Stomach (tissue), 9 donors: ENCODE data around the gene OR12D1. TPM values are rescaled to one million over a fixed set of nuclear protein-coding genes. Genes with fewer than 3 reads are reported as not detected.

Source experiments
- DNase-seq, 2 donors: peaks; one replicate each; pipeline versions ENCODE4 v3.0.0 to v3.0.0-alpha.2; 2013 to 2019
- H3K27ac ChIP-seq, 5 donors: fragments of 200-600 bp in 4 of 5; sonication (generic) in 4 of 5; one replicate each; pipeline ENCODE4 v1.5.1; 2013 to 2019; ENCODE audit warnings: mild to moderate bottlenecking in 1 of 5, moderate library complexity in 1 of 5
- H3K27me3 ChIP-seq, 3 donors: fragments of 200-600 bp; sonication (generic); one replicate each; pipeline ENCODE4 v1.5.1; 2017 to 2019; ENCODE audit warnings: mixed run types in 1 of 3
- H3K36me3 ChIP-seq, 4 donors: fragments of 200-600 bp; sonication (generic); 1 replicate in 3 of 4; 2 replicates in 1 of 4; pipeline ENCODE4 v1.5.1; 2016 to 2019
- H3K4me1 ChIP-seq, 4 donors: fragments of 200-600 bp; sonication (generic); one replicate each; pipeline ENCODE4 v1.5.1; 2016 to 2019
- H3K4me3 ChIP-seq, 4 donors: fragments of 200-600 bp; sonication (generic) in 3 of 4; one replicate each; pipeline ENCODE4 v1.5.1; 2016 to 2019; ENCODE audit warnings: mild to moderate bottlenecking in 1 of 4
- H3K9me3 ChIP-seq, 4 donors: fragments of 200-600 bp; sonication (generic); one replicate each; pipeline ENCODE4 v1.5.1; 2016 to 2019
- CTCF ChIP-seq, 7 experiments: fragments of 450-650 bp in 4 of 7; fragments of 200-600 bp in 3 of 7; sonication (generic) in 3 of 7; IDR thresholded peaks; one replicate each; pipeline ENCODE4 v1.5.1; 2016 to 2019; ENCODE audit warnings: antibody characterized with exemption in 7 of 7, control low read depth in 2 of 7, mild to moderate bottlenecking in 1 of 7
- EP300 ChIP-seq: sonication (generic); formaldehyde crosslinking; IDR thresholded peaks from one replicate; pipeline ENCODE4 v1.6.1; 2017; ENCODE audit warnings: antibody characterized with exemption
- POLR2A ChIP-seq, 4 donors: fragments of 450-650 bp; IDR thresholded peaks; one replicate each; pipeline ENCODE4 v1.6.1; 2016; ENCODE audit warnings: antibody characterized with exemption in 4 of 4, control low read depth in 2 of 4, mild to moderate bottlenecking in 1 of 4, moderate library complexity in 1 of 4
- POLR2AphosphoS5 ChIP-seq, 3 donors: sonication (generic); formaldehyde crosslinking; IDR thresholded peaks; one replicate each; pipeline ENCODE4 v1.6.1; 2016; ENCODE audit warnings: antibody characterized with exemption in 3 of 3
- WGBS, 5 donors: extraction: QIAGEN DNeasy Blood & Tissue Kit in 3 of 5; methylation state at CpG; one replicate each; pipeline versions ENCODE4 v1.1.5 to v1.1.7; 2013 to 2018; 5-methylcytosine and 5-hydroxymethylcytosine counted together
- intact Hi-C: fragments of 100-400 bp; cut with DNase I; formaldehyde crosslinking; loops from one replicate; pipeline ENCODE4 v1.15.1; 2023; ENCODE audit warnings: low total_unique reads
- polyA plus RNA-seq, 3 donors: library from polyadenylated mRNA; stranded (reverse); fragments of 200-250 nt; gene quantifications; one replicate each; pipeline ENCODE4 v1.2.3, GENCODE V29; 2013
- total RNA-seq, 5 donors: library from RNA; depleted of rRNA; stranded (reverse); fragments of >200 nt; gene quantifications; one replicate each; pipeline versions ENCODE4 v1.1.0 to v1.2.3, GENCODE V29; 2014 to 2016
- donor health status: healthy with polysubstance abuse.
- donor health status: Bipolar disorder and iron deficiency.
- donor health status: healthy.

Gene OR12D1
- total and polyA plus RNA-seq, 8 donors: not detected

- Histone ChIP-seq H3K36me3 (no peaks in the 10 kb centered on the region), H3K4me1 (no peaks in the 10 kb centered on the region), H3K4me3 (no peak overlapping the region), H3K27ac (no peak overlapping the region), H3K27me3 (peaks cover 0 to 3% (median 0%) of the 10 kb centered on the region in 3 donors), H3K9me3 (no peaks in the 10 kb centered on the region)
- no peak for DNase-seq
- TF ChIP-seq CTCF (IDR thresholded peaks at IDR 0.05): no peak
- TF ChIP-seq POLR2A (IDR thresholded peaks at IDR 0.05): no peak
- TF ChIP-seq POLR2AphosphoS5 (IDR thresholded peaks at IDR 0.05): no peak
- no peak for TF ChIP-seq EP300
- intact Hi-C loops: no loop called here
- WGBS, 5 donors: 84 to 90% (median 87%) methylated on average over 2 of the region's 2 CpGs
Observed at GRCh38 chr6:29465801-29466200, 51.1 kb downstream of the OR12D1 start.

GRCh38 chr6:29466241-29466640, 51.5 kb downstream of the OR12D1 start:
- Histone ChIP-seq H3K27ac (no peak overlapping the region), H3K4me1 (no peaks in the 10 kb centered on the region), H3K4me3 (no peak overlapping the region), H3K9me3 (no peaks in the 10 kb centered on the region), H3K36me3 (no peaks in the 10 kb centered on the region), H3K27me3 (peaks cover 0 to 3% (median 0%) of the 10 kb centered on the region in 3 donors)
- DNase-seq: no peak
- 54 to 58% (median 56%) methylated on average over 6 of the region's 6 CpGs for WGBS, 5 donors
- intact Hi-C loops: no loop called here
- TF ChIP-seq POLR2A (IDR thresholded peaks at IDR 0.05) (no peak), EP300 (no peak), POLR2AphosphoS5 (IDR thresholded peaks at IDR 0.05) (no peak), CTCF (IDR thresholded peaks at IDR 0.05) (no peak)

Other genes with a start within 250 kb of the OR12D1 start
- gene OR2J2, start 244.0 kb upstream of the OR12D1 start, total RNA-seq: not detected
- not detected for gene OR2J2, start 244.0 kb upstream of the OR12D1 start, polyA plus RNA-seq
- gene OR14J1, start 113.2 kb upstream of the OR12D1 start, total RNA-seq: under 1 TPM in 1 of 5 donors, not detected in 4; 0.18 TPM
- not detected for gene OR14J1, start 113.2 kb upstream of the OR12D1 start, polyA plus RNA-seq
- gene OR5V1, start 46.1 kb upstream of the OR12D1 start, total RNA-seq: not detected
- not detected for gene OR5V1, start 46.1 kb upstream of the OR12D1 start, polyA plus RNA-seq
- gene OR12D3, start 39.6 kb upstream of the OR12D1 start, total RNA-seq: not detected
- not detected for gene OR12D3, start 39.6 kb upstream of the OR12D1 start, polyA plus RNA-seq
- not detected for gene OR12D2, start 19.3 kb upstream of the OR12D1 start, total RNA-seq
- not detected for gene OR12D2, start 19.3 kb upstream of the OR12D1 start, polyA plus RNA-seq
- not detected for gene OR10C1, start 24.4 kb downstream of the OR12D1 start, total RNA-seq
- not detected for gene OR10C1, start 24.4 kb downstream of the OR12D1 start, polyA plus RNA-seq
- gene OR11A1, start 42.1 kb downstream of the OR12D1 start, total RNA-seq: not detected
- gene OR11A1, start 42.1 kb downstream of the OR12D1 start, polyA plus RNA-seq: not detected
- gene OR2H1, start 42.2 kb downstream of the OR12D1 start, total RNA-seq: not detected
- not detected for gene OR2H1, start 42.2 kb downstream of the OR12D1 start, polyA plus RNA-seq
- gene MAS1L, start 73.0 kb downstream of the OR12D1 start, total RNA-seq: under 1 TPM in 1 of 5 donors, not detected in 4; 0.55 TPM
- not detected for gene MAS1L, start 73.0 kb downstream of the OR12D1 start, polyA plus RNA-seq
- gene UBD, start 144.8 kb downstream of the OR12D1 start, total RNA-seq: 10 to 100 TPM in 1 of 5 donors, 1 to 10 TPM in 1, not detected in 3; 4.2 to 40.3 TPM
- 10 to 100 TPM in 1 of 3 donors, 1 to 10 TPM in 2; 4.0 to 65.8 (median 7.7) TPM for gene UBD, start 144.8 kb downstream of the OR12D1 start, polyA plus RNA-seq
- gene OR2H2, start 170.2 kb downstream of the OR12D1 start, total RNA-seq: not detected
- not detected for gene OR2H2, start 170.2 kb downstream of the OR12D1 start, polyA plus RNA-seq
- gene GABBR1, start 218.3 kb downstream of the OR12D1 start, total RNA-seq: 100 to 1,000 TPM in 1 of 5 donors, 10 to 100 TPM in 4; 29.3 to 101 (median 38.7) TPM
- gene GABBR1, start 218.3 kb downstream of the OR12D1 start, polyA plus RNA-seq: 10 to 100 TPM in 1 of 3 donors, 1 to 10 TPM in 2; 4.5 to 22.0 (median 6.3) TPM
- not detected for gene MOG, start 242.2 kb downstream of the OR12D1 start, total RNA-seq
- gene MOG, start 242.2 kb downstream of the OR12D1 start, polyA plus RNA-seq: not detected